Endothelial cell of umbilical vein (primary cell): Measurements from ENCODE around the gene SPAG6. TPM values are rescaled to one million over a fixed set of nuclear protein-coding genes. Genes with fewer than 3 reads are reported as not detected.

Experiments
- BruUV-seq: library from RNA; stranded (reverse); fragments of 400-500 nt; replicated peaks from 2 replicates; lab custom pipeline; 2021; lab: Mats Ljungman, UMichigan
- CTCF ChIA-PET: fragments of 300-600, 350-600 bp; sonication (Branson Sonifier 250); formaldehyde crosslinking; loops from one replicate; lab custom pipeline; 2021; ENCODE audit warnings: antibody characterized with exemption, inconsistent platforms; lab: Charles Lee
- POLR2A ChIA-PET: fragments of 300-600, 350-600 bp; sonication (Branson Sonifier 250); formaldehyde crosslinking; loops from one replicate; lab custom pipeline; 2021; ENCODE audit warnings: antibody characterized with exemption, inconsistent platforms; lab: Charles Lee
- DNase-seq: peaks from one replicate; pipeline ENCODE4 v3.0.0-alpha.2; 2011; ENCODE audit warnings: low read depth, low spot score
- FAIRE-seq: peaks from 2 replicates; lab custom pipeline; 2011; peaks lifted over from hg19 to GRCh38; lab: Jason Lieb, UNC
- H2AFZ ChIP-seq: 2 replicates; pipeline ENCODE4 v1.6.0; 2012; ENCODE audit warnings: low read depth, low read length, control low read depth, inconsistent platforms
- H3K27ac ChIP-seq: 2 replicates; pipeline ENCODE4 v1.5.1; 2011; ENCODE audit warnings: low read depth, mild to moderate bottlenecking, control low read depth, low read length, moderate library complexity; ENCODE audit not compliant: insufficient read depth
- H3K27me3 ChIP-seq, 2 experiments: 2 replicates each; pipeline versions ENCODE4 v1.6.0 to v1.6.1; 2011; ENCODE audit warnings: low read length in 2 of 2, mixed read lengths in 1 of 2; ENCODE audit not compliant: control insufficient read depth in 2 of 2, insufficient read depth in 2 of 2
- H3K36me3 ChIP-seq, 2 experiments: 2 replicates in 1 of 2; 3 replicates in 1 of 2; pipeline ENCODE4 v1.5.1; 2011; ENCODE audit warnings: low read length in 2 of 2, mild to moderate bottlenecking in 1 of 2, moderate library complexity in 1 of 2; ENCODE audit not compliant: control insufficient read depth in 2 of 2, insufficient read depth in 2 of 2; ENCODE audit errors: extremely low read depth in 1 of 2
- H3K4me1 ChIP-seq: 3 replicates; pipeline ENCODE4 v1.5.1; 2011; ENCODE audit warnings: mild to moderate bottlenecking, low read length; ENCODE audit not compliant: control insufficient read depth, insufficient read depth; ENCODE audit errors: extremely low read depth
- H3K4me2 ChIP-seq: 2 replicates; pipeline ENCODE4 v1.6.1; 2011; ENCODE audit warnings: low read length, control low read depth, mixed read lengths; ENCODE audit not compliant: insufficient read depth
- H3K4me3 ChIP-seq, 3 experiments: fragments of 200-600 bp in 1 of 3; sonication (generic), shearing (Covaris generic) in 1 of 3; replicated peaks in 1 of 3; 2 replicates each; pipeline ENCODE4 v1.5.1; 2011 to 2016; ENCODE audit warnings: control low read depth in 3 of 3, low read length in 3 of 3, mild to moderate bottlenecking in 2 of 3, inconsistent platforms in 1 of 3, low read depth in 1 of 3, moderate library complexity in 1 of 3; ENCODE audit not compliant: insufficient read depth in 1 of 3
- H3K79me2 ChIP-seq: 2 replicates; pipeline ENCODE4 v1.6.0; 2012; ENCODE audit warnings: low read length, inconsistent platforms; ENCODE audit not compliant: control insufficient read depth, insufficient read depth
- H3K9ac ChIP-seq: replicated peaks from 2 replicates; pipeline ENCODE3; 2011; ENCODE audit warnings: low read length, control low read depth; ENCODE audit not compliant: insufficient read depth; ENCODE audit errors: extremely low read depth
- H3K9me1 ChIP-seq: replicated peaks from 3 replicates; pipeline ENCODE4 v1.6.0; 2011; ENCODE audit warnings: mild to moderate bottlenecking, low read length; ENCODE audit not compliant: control insufficient read depth, insufficient read depth; ENCODE audit errors: extremely low read depth
- H3K9me3 ChIP-seq: replicated peaks from 2 replicates; pipeline ENCODE4 v1.5.1; 2012; ENCODE audit warnings: low read length, inconsistent platforms; ENCODE audit not compliant: control insufficient read depth, insufficient read depth
- H4K20me1 ChIP-seq: replicated peaks from 2 replicates; pipeline ENCODE3; 2011; ENCODE audit warnings: mild to moderate bottlenecking, low read length; ENCODE audit not compliant: control insufficient read depth, insufficient read depth; ENCODE audit errors: extremely low read depth
- EZH2 ChIP-seq: IDR thresholded peaks from 2 replicates; pipeline ENCODE4 v1.6.1; 2012; ENCODE audit warnings: borderline replicate concordance, low read depth, mild to moderate bottlenecking, moderate library complexity, low read length, inconsistent platforms; ENCODE audit not compliant: severe bottlenecking
- FOS ChIP-seq: IDR thresholded peaks from 2 replicates; pipeline ENCODE4 v1.6.1; 2011; ENCODE audit warnings: mild to moderate bottlenecking, low read length, moderate library complexity, borderline replicate concordance; ENCODE audit not compliant: insufficient read depth
- GATA2 ChIP-seq: IDR thresholded peaks from 2 replicates; pipeline ENCODE4 v1.7.0; 2011; ENCODE audit warnings: low read depth, mild to moderate bottlenecking, moderate library complexity, mixed read lengths, low read length; ENCODE audit not compliant: insufficient read length, insufficient read depth
- JUN ChIP-seq: IDR thresholded peaks from 2 replicates; pipeline ENCODE4 v1.6.1; 2011; ENCODE audit warnings: borderline replicate concordance, low read depth; ENCODE audit not compliant: insufficient read length, insufficient read depth
- MYC ChIP-seq: IDR thresholded peaks from one replicate; pipeline ENCODE4 v1.6.1; 2011; ENCODE audit warnings: mild to moderate bottlenecking, low read depth, low read length
- POLR2A ChIP-seq: IDR thresholded peaks from 2 replicates; pipeline ENCODE4 v1.6.1; 2012; ENCODE audit warnings: low read depth, mild to moderate bottlenecking, control low read depth, low read length
- POLR2AphosphoS5 ChIP-seq: IDR thresholded peaks from 2 replicates; pipeline ENCODE4 v1.6.1; 2012; ENCODE audit warnings: low read depth, mild to moderate bottlenecking, control low read depth, low read length, moderate library complexity; ENCODE audit not compliant: insufficient read depth
- dilution Hi-C: fragments of 300-500 bp; cut with MboI; formaldehyde crosslinking; loops from one replicate; pipeline ENCODE4 v1.15.0; 2019; ENCODE audit warnings: low sequenced_read_pairs; ENCODE audit not compliant: extremely low pct_ligation_motif_present
- intact Hi-C: fragments of 100-400 bp; cut with micrococcal nuclease; formaldehyde crosslinking; loops from one replicate; pipeline ENCODE4 v1.10.0; 2022
- polyA plus RNA-seq, 4 experiments: library from polyadenylated mRNA; depleted of rRNA in 3 of 4; stranded (reverse) in 3 of 4; unstranded in 1 of 4; fragments of >200 nt; gene quantifications; 2 replicates each; pipeline versions ENCODE4 v1.2.1 to v1.2.3, GENCODE V29; 2011 to 2012; ENCODE audit warnings: missing spikeins in 1 of 4
- total RNA-seq: library from RNA; stranded (reverse); gene quantifications from 2 replicates; pipeline ENCODE4 v1.2.3, GENCODE V29; 2021
- TF ChIP-seq, protein P1 (sequence below), 2 donors: IDR thresholded peaks; 1 replicate in 1 of 2; 2 replicates in 1 of 2; pipeline ENCODE4 v1.5.1; 2011; ENCODE audit warnings: low read length in 2 of 2, mild to moderate bottlenecking in 2 of 2, moderate library complexity in 2 of 2, control low read depth in 1 of 2, inconsistent platforms in 1 of 2, low read depth in 1 of 2; ENCODE audit not compliant: insufficient read depth in 1 of 2; ENCODE audit errors: extremely low read depth in 1 of 2
- TF ChIP-seq, protein P2 (sequence below): IDR thresholded peaks from 2 replicates; pipeline ENCODE4 v1.6.1; 2011; ENCODE audit not compliant: insufficient read depth, insufficient read length

SPAG6 gene
- total and polyA plus RNA-seq, 2 donors (not counting 3 experiments of a cell fraction or from before 2014, with no cell fraction given), result not detected

DNA sequence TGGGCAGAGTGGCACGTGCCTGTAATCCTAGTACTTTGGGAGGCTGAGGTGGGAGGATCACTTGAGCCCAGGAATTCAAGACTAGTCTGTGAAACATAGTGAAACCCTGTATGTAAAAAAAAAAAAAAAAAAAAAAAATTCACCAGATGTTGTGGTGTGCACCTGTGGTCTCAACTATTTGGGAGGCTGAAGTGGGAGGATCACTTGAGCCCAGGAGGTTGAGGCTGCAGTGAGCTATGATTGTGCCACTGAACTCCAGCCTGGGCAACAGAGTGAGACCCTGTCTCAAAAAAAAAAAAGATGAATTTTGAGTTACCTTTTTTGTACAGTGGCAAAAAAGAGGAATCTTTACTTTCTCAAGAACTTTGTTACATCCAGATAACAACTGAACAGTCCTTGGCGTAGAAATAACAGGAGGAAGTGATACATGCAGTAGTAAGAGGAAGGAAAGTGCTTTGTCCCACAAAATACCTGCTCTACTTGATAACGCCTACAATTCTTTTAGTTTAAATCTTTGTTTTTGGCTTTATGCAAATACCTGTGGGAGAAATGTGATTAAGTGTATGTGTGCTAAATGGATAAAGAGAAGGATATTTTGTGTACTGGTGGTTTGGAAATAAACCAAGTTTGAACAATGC is 29.3 kb downstream of the SPAG6 start:
- Histone ChIP-seq H3K9me1 (no peaks in the 10 kb centered on the region), H3K4me1 (peaks cover 18% of the 10 kb centered on the region), H2AFZ (peak overlapping the region; percentile 30), H3K27ac (no peak overlapping the region), H4K20me1 (no peaks in the 10 kb centered on the region), H3K9me3 (no peaks in the 10 kb centered on the region), H3K36me3 (no peaks in the 10 kb centered on the region), H3K4me3 (no peak overlapping the region), H3K27me3 (no peaks in the 10 kb centered on the region), H3K79me2 (no peaks in the 10 kb centered on the region), H3K9ac (no peak overlapping the region), H3K4me2 (peak overlapping the region; percentile 78)
- peak; percentile 91 for FAIRE-seq
- TF ChIP-seq JUN, result no peak
- TF ChIP-seq POLR2A, result no peak
- no peak for TF ChIP-seq EZH2
- TF ChIP-seq, protein P1, sequence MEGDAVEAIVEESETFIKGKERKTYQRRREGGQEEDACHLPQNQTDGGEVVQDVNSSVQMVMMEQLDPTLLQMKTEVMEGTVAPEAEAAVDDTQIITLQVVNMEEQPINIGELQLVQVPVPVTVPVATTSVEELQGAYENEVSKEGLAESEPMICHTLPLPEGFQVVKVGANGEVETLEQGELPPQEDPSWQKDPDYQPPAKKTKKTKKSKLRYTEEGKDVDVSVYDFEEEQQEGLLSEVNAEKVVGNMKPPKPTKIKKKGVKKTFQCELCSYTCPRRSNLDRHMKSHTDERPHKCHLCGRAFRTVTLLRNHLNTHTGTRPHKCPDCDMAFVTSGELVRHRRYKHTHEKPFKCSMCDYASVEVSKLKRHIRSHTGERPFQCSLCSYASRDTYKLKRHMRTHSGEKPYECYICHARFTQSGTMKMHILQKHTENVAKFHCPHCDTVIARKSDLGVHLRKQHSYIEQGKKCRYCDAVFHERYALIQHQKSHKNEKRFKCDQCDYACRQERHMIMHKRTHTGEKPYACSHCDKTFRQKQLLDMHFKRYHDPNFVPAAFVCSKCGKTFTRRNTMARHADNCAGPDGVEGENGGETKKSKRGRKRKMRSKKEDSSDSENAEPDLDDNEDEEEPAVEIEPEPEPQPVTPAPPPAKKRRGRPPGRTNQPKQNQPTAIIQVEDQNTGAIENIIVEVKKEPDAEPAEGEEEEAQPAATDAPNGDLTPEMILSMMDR (IDR thresholded peaks at IDR 0.05; ENCODE audit: extremely low read depth in 1 of 2, insufficient read depth in 1 of 2, low read depth in 1 of 2, low read length in 2 of 2), result no peak
- peak; percentile 62 for TF ChIP-seq FOS
- TF ChIP-seq, protein P2, sequence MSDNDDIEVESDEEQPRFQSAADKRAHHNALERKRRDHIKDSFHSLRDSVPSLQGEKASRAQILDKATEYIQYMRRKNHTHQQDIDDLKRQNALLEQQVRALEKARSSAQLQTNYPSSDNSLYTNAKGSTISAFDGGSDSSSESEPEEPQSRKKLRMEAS, result no peak
- no peak for TF ChIP-seq MYC
- TF ChIP-seq GATA2, result peak; percentile 63
- TF ChIP-seq POLR2AphosphoS5, result no peak
- ChIA-PET CTCF (interaction anchor here (0.9 to 1.7 kb wide), 2 partner anchors 13 to 614 kb away, joined by 3 to 4 read pairs; no protein-coding TSS in a partner anchor), POLR2A (no interaction called here)
- intact Hi-C loops, result no loop called here
- no TSS peak for BruUV-seq
- dilution Hi-C loops, result no loop called here
- DNase-seq, result peak; percentile 50
